Measurements from ENCODE around the gene GRN.

GRN gene
- total RNA-seq = 13.2 to 26.7 (median 19.9) reads per million in 3 donors

GRCh38 chr17:44344939-44345453, at the start of gene GRN:
Gene GRN (plus strand): TSS chr17:44345302. CDS start chr17:44349165, 3,863 bp downstream.
- Histone ChIP-seq H3K4me3 (ENCODE audit: insufficient read depth, low read depth, low read length, poor library complexity, severe bottlenecking) (peak within 1 kb of the TSS; percentile 65), H3K27me3 (replicated peaks; ENCODE audit: control insufficient read depth, insufficient read depth, low read length, poor library complexity, severe bottlenecking) (no peaks in the 10 kb centered on the region), H3K36me3 (ENCODE audit: control insufficient read depth, insufficient read depth, low read length) (no peaks in the 10 kb centered on the region), H3K9me3 (ENCODE audit: control insufficient read depth, low read length) (no peaks in the 10 kb centered on the region), H3K27ac (ENCODE audit: insufficient read depth, low read length, poor library complexity, severe bottlenecking) (peak within 1 kb of the TSS; percentile 57), H3K4me1 (ENCODE audit: control insufficient read depth, insufficient read depth, low read length, poor library complexity, severe bottlenecking) (peaks cover 6% of the 10 kb centered on the region)
- peak; percentile 65 to 80 (median 76) for DNase-seq

GRCh38 chr17:44297975-44298374, 47.1 kb upstream of the GRN start:
- H3K9me3 ChIP-seq (ENCODE audit: control insufficient read depth, low read length) = no peaks in the 10 kb centered on the region
- no peaks in the 10 kb centered on the region for H3K27me3 ChIP-seq (replicated peaks; ENCODE audit: control insufficient read depth, insufficient read depth, low read length, poor library complexity, severe bottlenecking)
- no peak overlapping the region for H3K4me3 ChIP-seq (ENCODE audit: insufficient read depth, low read depth, low read length, poor library complexity, severe bottlenecking)
- H3K27ac ChIP-seq (ENCODE audit: insufficient read depth, low read length, poor library complexity, severe bottlenecking) = no peak overlapping the region
- no peaks in the 10 kb centered on the region for H3K4me1 ChIP-seq (ENCODE audit: control insufficient read depth, insufficient read depth, low read length, poor library complexity, severe bottlenecking)
- H3K36me3 ChIP-seq (ENCODE audit: control insufficient read depth, insufficient read depth, low read length) = no peaks in the 10 kb centered on the region
- no peak for DNase-seq

- no peak for DNase-seq
- Histone ChIP-seq H3K4me3 (ENCODE audit: insufficient read depth, low read depth, low read length, poor library complexity, severe bottlenecking) (no peak overlapping the region), H3K4me1 (ENCODE audit: control insufficient read depth, insufficient read depth, low read length, poor library complexity, severe bottlenecking) (peaks cover 19% of the 10 kb centered on the region), H3K9me3 (ENCODE audit: control insufficient read depth, low read length) (no peaks in the 10 kb centered on the region), H3K36me3 (ENCODE audit: control insufficient read depth, insufficient read depth, low read length) (no peaks in the 10 kb centered on the region), H3K27me3 (replicated peaks; ENCODE audit: control insufficient read depth, insufficient read depth, low read length, poor library complexity, severe bottlenecking) (peaks cover 7% of the 10 kb centered on the region), H3K27ac (ENCODE audit: insufficient read depth, low read length, poor library complexity, severe bottlenecking) (no peak overlapping the region)
Measured at GRCh38 chr17:44304651-44305050, 40.5 kb upstream of the GRN start.

GRCh38 chr17:44307387-44308186, 37.5 kb upstream of the GRN start:
- H3K4me3 ChIP-seq (ENCODE audit: insufficient read depth, low read depth, low read length, poor library complexity, severe bottlenecking) = no peak overlapping the region
- DNase-seq = no peak
- peaks cover 19% of the 10 kb centered on the region for H3K4me1 ChIP-seq (ENCODE audit: control insufficient read depth, insufficient read depth, low read length, poor library complexity, severe bottlenecking)
- peaks cover 7% of the 10 kb centered on the region for H3K27me3 ChIP-seq (replicated peaks; ENCODE audit: control insufficient read depth, insufficient read depth, low read length, poor library complexity, severe bottlenecking)
- H3K9me3 ChIP-seq (ENCODE audit: control insufficient read depth, low read length) = no peaks in the 10 kb centered on the region
- H3K27ac ChIP-seq (ENCODE audit: insufficient read depth, low read length, poor library complexity, severe bottlenecking) = no peak overlapping the region
- no peaks in the 10 kb centered on the region for H3K36me3 ChIP-seq (ENCODE audit: control insufficient read depth, insufficient read depth, low read length)

- H3K4me3 ChIP-seq (ENCODE audit: insufficient read depth, low read depth, low read length, poor library complexity, severe bottlenecking) = peak within 1 kb of the TSS; percentile 22
- peaks cover 19% of the 10 kb centered on the region for H3K4me1 ChIP-seq (ENCODE audit: control insufficient read depth, insufficient read depth, low read length, poor library complexity, severe bottlenecking)
- DNase-seq = peak; percentile 71 to 74 (median 71)
- no peaks in the 10 kb centered on the region for H3K9me3 ChIP-seq (ENCODE audit: control insufficient read depth, low read length)
- no peaks in the 10 kb centered on the region for H3K36me3 ChIP-seq (ENCODE audit: control insufficient read depth, insufficient read depth, low read length)
- no peak within 1 kb of the TSS for H3K27ac ChIP-seq (ENCODE audit: insufficient read depth, low read length, poor library complexity, severe bottlenecking)
- H3K27me3 ChIP-seq (replicated peaks; ENCODE audit: control insufficient read depth, insufficient read depth, low read length, poor library complexity, severe bottlenecking) = peaks cover 11% of the 10 kb centered on the region
Measured at GRCh38 chr17:44308320-44308818, 36.7 kb upstream of the GRN start, which contains the start of gene RUNDC3A. Gene RUNDC3A (plus strand): TSS chr17:44308601. CDS start chr17:44308833, 232 bp downstream.

- peak overlapping the region; percentile 22 for H3K4me3 ChIP-seq (ENCODE audit: insufficient read depth, low read depth, low read length, poor library complexity, severe bottlenecking)
- H3K9me3 ChIP-seq (ENCODE audit: control insufficient read depth, low read length) = no peaks in the 10 kb centered on the region
- H3K27me3 ChIP-seq (replicated peaks; ENCODE audit: control insufficient read depth, insufficient read depth, low read length, poor library complexity, severe bottlenecking) = peaks cover 12% of the 10 kb centered on the region
- no peaks in the 10 kb centered on the region for H3K36me3 ChIP-seq (ENCODE audit: control insufficient read depth, insufficient read depth, low read length)
- H3K27ac ChIP-seq (ENCODE audit: insufficient read depth, low read length, poor library complexity, severe bottlenecking) = no peak overlapping the region
- DNase-seq = no peak
- peaks cover 19% of the 10 kb centered on the region for H3K4me1 ChIP-seq (ENCODE audit: control insufficient read depth, insufficient read depth, low read length, poor library complexity, severe bottlenecking)
Measured at GRCh38 chr17:44308865-44309264, 36.2 kb upstream of the GRN start.

- Histone ChIP-seq H3K27ac (ENCODE audit: insufficient read depth, low read length, poor library complexity, severe bottlenecking) (no peak overlapping the region), H3K36me3 (ENCODE audit: control insufficient read depth, insufficient read depth, low read length) (no peaks in the 10 kb centered on the region), H3K27me3 (replicated peaks; ENCODE audit: control insufficient read depth, insufficient read depth, low read length, poor library complexity, severe bottlenecking) (peaks cover 16% of the 10 kb centered on the region), H3K9me3 (ENCODE audit: control insufficient read depth, low read length) (no peaks in the 10 kb centered on the region), H3K4me3 (ENCODE audit: insufficient read depth, low read depth, low read length, poor library complexity, severe bottlenecking) (no peak overlapping the region), H3K4me1 (ENCODE audit: control insufficient read depth, insufficient read depth, low read length, poor library complexity, severe bottlenecking) (peaks cover 20% of the 10 kb centered on the region)
- no peak for DNase-seq
Measured at GRCh38 chr17:44309472-44309871, 35.6 kb upstream of the GRN start.

- no peak for DNase-seq
- Histone ChIP-seq H3K4me3 (ENCODE audit: insufficient read depth, low read depth, low read length, poor library complexity, severe bottlenecking) (no peak overlapping the region), H3K4me1 (ENCODE audit: control insufficient read depth, insufficient read depth, low read length, poor library complexity, severe bottlenecking) (peaks cover 25% of the 10 kb centered on the region), H3K9me3 (ENCODE audit: control insufficient read depth, low read length) (no peaks in the 10 kb centered on the region), H3K36me3 (ENCODE audit: control insufficient read depth, insufficient read depth, low read length) (no peaks in the 10 kb centered on the region), H3K27ac (ENCODE audit: insufficient read depth, low read length, poor library complexity, severe bottlenecking) (no peak overlapping the region), H3K27me3 (replicated peaks; ENCODE audit: control insufficient read depth, insufficient read depth, low read length, poor library complexity, severe bottlenecking) (peaks cover 16% of the 10 kb centered on the region)
Measured at GRCh38 chr17:44310188-44310587, 34.9 kb upstream of the GRN start.

- DNase-seq = no peak
- Histone ChIP-seq H3K9me3 (ENCODE audit: control insufficient read depth, low read length) (no peaks in the 10 kb centered on the region), H3K27ac (ENCODE audit: insufficient read depth, low read length, poor library complexity, severe bottlenecking) (no peak overlapping the region), H3K36me3 (ENCODE audit: control insufficient read depth, insufficient read depth, low read length) (no peaks in the 10 kb centered on the region), H3K4me1 (ENCODE audit: control insufficient read depth, insufficient read depth, low read length, poor library complexity, severe bottlenecking) (peaks cover 30% of the 10 kb centered on the region), H3K4me3 (ENCODE audit: insufficient read depth, low read depth, low read length, poor library complexity, severe bottlenecking) (no peak overlapping the region), H3K27me3 (replicated peaks; ENCODE audit: control insufficient read depth, insufficient read depth, low read length, poor library complexity, severe bottlenecking) (peaks cover 16% of the 10 kb centered on the region)
Measured at GRCh38 chr17:44310609-44311376, 34.3 kb upstream of the GRN start.
